Smooth muscle cell (in vitro differentiated cells): Measurements from ENCODE around the gene NCOA3. TPM values are rescaled to one million over a fixed set of nuclear protein-coding genes. Genes with fewer than 3 reads are reported as not detected.

Experiments used
- DNase-seq: peaks from one replicate; lab custom pipeline; 2025; ENCODE audit not compliant: unreplicated experiment; lab: John Stamatoyannopoulos, UW
- H2AFZ ChIP-seq: fragments of 200-600 bp; sonication (generic); 2 replicates; pipeline ENCODE4 v1.6.0; 2016; ENCODE audit warnings: antibody characterized with exemption, low read depth, mild to moderate bottlenecking
- H3F3A ChIP-seq: fragments of 200-600 bp; sonication (generic); 2 replicates; pipeline ENCODE4 v1.6.0; 2017; ENCODE audit warnings: antibody characterized with exemption, low read depth
- H3K27ac ChIP-seq: fragments of 200-600 bp; sonication (generic); 2 replicates; pipeline ENCODE4 v1.5.1; 2016; ENCODE audit warnings: low read depth, mild to moderate bottlenecking
- H3K27me3 ChIP-seq: fragments of 200-600 bp; sonication (generic); 2 replicates; pipeline ENCODE4 v1.6.1; 2016; ENCODE audit warnings: low read depth, mild to moderate bottlenecking
- H3K36me3 ChIP-seq: fragments of 200-600 bp; sonication (generic); 2 replicates; pipeline ENCODE4 v1.5.1; 2016; ENCODE audit warnings: low read depth
- H3K4me1 ChIP-seq: fragments of 200-600 bp; sonication (generic); 2 replicates; pipeline ENCODE4 v1.5.1; 2016; ENCODE audit warnings: low read depth
- H3K4me2 ChIP-seq: fragments of 200-600 bp; sonication (generic); 2 replicates; pipeline ENCODE4 v1.6.0; 2016; ENCODE audit warnings: mild to moderate bottlenecking
- H3K4me3 ChIP-seq: fragments of 200-600 bp; sonication (generic); 2 replicates; pipeline ENCODE4 v1.5.1; 2016; ENCODE audit warnings: mild to moderate bottlenecking
- H3K79me2 ChIP-seq: fragments of 200-600 bp; sonication (generic); 2 replicates; pipeline ENCODE4 v1.6.0; 2016; ENCODE audit warnings: low read depth, mild to moderate bottlenecking
- H3K9ac ChIP-seq: fragments of 200-600 bp; sonication (generic); 2 replicates; pipeline ENCODE4 v1.6.0; 2016; ENCODE audit warnings: low read depth
- H3K9me3 ChIP-seq: fragments of 200-600 bp; sonication (generic); replicated peaks from 2 replicates; pipeline ENCODE4 v1.5.1; 2016; ENCODE audit warnings: low read depth
- H4K20me1 ChIP-seq: fragments of 200-600 bp; sonication (generic); 2 replicates; pipeline ENCODE4 v1.6.0; 2016; ENCODE audit warnings: low read depth
- CTCF ChIP-seq: fragments of 200-600 bp; sonication (generic); IDR thresholded peaks from 2 replicates; pipeline ENCODE4 v1.5.1; 2017; ENCODE audit warnings: borderline replicate concordance, mild to moderate bottlenecking, antibody characterized with exemption; ENCODE audit not compliant: insufficient read depth, poor library complexity, severe bottlenecking
- WGBS: methylation state at CpG from one replicate; pipeline ENCODE4 v1.1.7; 2016; ENCODE audit warnings: low lambda C conversion rate; 5-methylcytosine and 5-hydroxymethylcytosine counted together
- polyA plus RNA-seq: library from polyadenylated mRNA; unstranded; fragments of >200 nt; fragmentation: Nextera tagmentation; extraction: Ambion mirVana; gene quantifications from 2 replicates; pipeline ENCODE4 v1.2.1, GENCODE V29; 2016
- total RNA-seq: library from RNA; depleted of rRNA; stranded (reverse); fragments of >200 nt; gene quantifications from 2 replicates; pipeline ENCODE4 v1.2.3, GENCODE V29; 2014

NCOA3 gene
- total and polyA plus RNA-seq, 2 experiments from 2014 or later = 6.0 to 28.4 TPM

DNA sequence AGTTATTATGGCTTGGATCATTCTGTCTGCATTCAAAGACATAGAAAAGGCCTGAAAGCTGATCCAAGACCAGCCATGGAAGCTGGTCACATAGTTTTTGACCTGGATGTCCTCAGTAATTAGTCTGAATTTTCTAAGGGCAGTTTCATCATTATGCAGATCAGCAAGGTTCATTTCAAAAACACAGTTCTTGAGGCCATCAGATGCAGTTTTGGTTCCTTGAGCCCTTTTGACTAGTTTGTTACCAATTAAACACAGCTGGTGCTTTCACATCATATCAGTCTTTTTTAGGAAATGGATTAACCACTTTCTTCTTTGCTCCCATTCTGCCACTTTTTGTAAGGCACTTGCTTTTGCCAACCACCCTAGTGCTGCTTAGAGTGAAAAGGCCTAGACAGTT lies 129.4 kb downstream of the NCOA3 start:
- no peaks in the 10 kb centered on the region for H4K20me1 ChIP-seq
- H3K4me1 ChIP-seq = no peaks in the 10 kb centered on the region
- H3K27me3 ChIP-seq = no peaks in the 10 kb centered on the region
- no peaks in the 10 kb centered on the region for H3K79me2 ChIP-seq
- no peak overlapping the region for H3K4me3 ChIP-seq
- no peak overlapping the region for H3K27ac ChIP-seq
- no peak overlapping the region for H3K4me2 ChIP-seq
- H3F3A ChIP-seq = no peaks in the 10 kb centered on the region
- no peaks in the 10 kb centered on the region for H3K9me3 ChIP-seq
- peaks cover 10% of the 10 kb centered on the region for H3K36me3 ChIP-seq
- TF ChIP-seq CTCF = no peak
- DNase-seq = no peak
- H2AFZ ChIP-seq = no peak overlapping the region
- no peak overlapping the region for H3K9ac ChIP-seq

DNA sequence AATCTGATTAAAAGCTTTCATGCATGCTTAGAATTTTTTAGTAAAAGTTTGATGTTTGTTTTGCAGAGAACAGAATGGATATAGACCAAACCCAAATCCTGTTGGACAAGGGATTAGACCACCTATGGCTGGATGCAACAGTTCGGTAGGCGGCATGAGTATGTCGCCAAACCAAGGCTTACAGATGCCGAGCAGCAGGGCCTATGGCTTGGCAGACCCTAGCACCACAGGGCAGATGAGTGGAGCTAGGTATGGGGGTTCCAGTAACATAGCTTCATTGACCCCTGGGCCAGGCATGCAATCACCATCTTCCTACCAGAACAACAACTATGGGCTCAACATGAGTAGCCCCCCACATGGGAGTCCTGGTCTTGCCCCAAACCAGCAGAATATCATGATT lies 133.6 kb downstream of the NCOA3 start:
- 92% methylated on average over 4 of the region's 4 CpGs for WGBS
- H3K36me3 ChIP-seq = peaks cover 11% of the 10 kb centered on the region
- TF ChIP-seq CTCF = no peak

GRCh38 chr20:47638851-47639250 lies 137.2 kb downstream of the NCOA3 start:
- Histone ChIP-seq H3F3A (no peaks in the 10 kb centered on the region), H2AFZ (no peak overlapping the region), H3K4me3 (no peak overlapping the region), H3K36me3 (peaks cover 3% of the 10 kb centered on the region), H3K4me1 (no peaks in the 10 kb centered on the region), H4K20me1 (no peaks in the 10 kb centered on the region), H3K9ac (no peak overlapping the region), H3K4me2 (no peak overlapping the region), H3K9me3 (no peaks in the 10 kb centered on the region), H3K27ac (no peak overlapping the region), H3K79me2 (no peaks in the 10 kb centered on the region), H3K27me3 (no peaks in the 10 kb centered on the region)
- TF ChIP-seq CTCF = no peak
- 74% methylated on average over 4 of the region's 4 CpGs for WGBS
- DNase-seq = no peak

More for the DNA sequence above, 133.6 kb downstream of the NCOA3 start:
- no peak overlapping the region for H2AFZ ChIP-seq
- no peaks in the 10 kb centered on the region for H3K4me1 ChIP-seq
- no peak overlapping the region for H3K27ac ChIP-seq
- no peak overlapping the region for H3K9ac ChIP-seq
- no peak for DNase-seq
- no peak overlapping the region for H3K4me2 ChIP-seq
- no peaks in the 10 kb centered on the region for H4K20me1 ChIP-seq
- H3F3A ChIP-seq = no peaks in the 10 kb centered on the region
- H3K4me3 ChIP-seq = no peak overlapping the region
- H3K79me2 ChIP-seq = no peaks in the 10 kb centered on the region
- H3K27me3 ChIP-seq = no peaks in the 10 kb centered on the region
- H3K9me3 ChIP-seq = no peaks in the 10 kb centered on the region

DNA sequence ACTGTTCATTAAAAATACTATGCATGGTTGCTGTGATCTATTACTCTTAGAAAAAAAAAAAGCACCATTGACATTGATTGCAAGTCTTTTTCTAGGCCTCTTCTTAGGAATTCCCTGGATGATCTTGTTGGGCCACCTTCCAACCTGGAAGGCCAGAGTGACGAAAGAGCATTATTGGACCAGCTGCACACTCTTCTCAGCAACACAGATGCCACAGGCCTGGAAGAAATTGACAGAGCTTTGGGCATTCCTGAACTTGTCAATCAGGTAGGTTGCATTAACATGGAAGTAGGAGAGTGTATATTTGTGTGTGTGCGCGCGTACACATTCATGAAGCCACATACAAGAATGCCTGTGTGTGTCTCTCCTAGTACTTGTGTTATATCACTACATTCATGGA lies 140.4 kb downstream of the NCOA3 start:
- 97% methylated on average over 4 of the region's 4 CpGs for WGBS
- H3K9me3 ChIP-seq = no peaks in the 10 kb centered on the region

More for the DNA sequence above, 140.4 kb downstream of the NCOA3 start:
- Histone ChIP-seq H2AFZ (no peak overlapping the region), H3K4me1 (no peaks in the 10 kb centered on the region), H3K36me3 (peaks cover 3% of the 10 kb centered on the region), H3K79me2 (no peaks in the 10 kb centered on the region), H3K9ac (no peak overlapping the region), H3F3A (no peaks in the 10 kb centered on the region), H4K20me1 (no peaks in the 10 kb centered on the region), H3K4me3 (no peak overlapping the region), H3K27ac (no peak overlapping the region), H3K27me3 (no peaks in the 10 kb centered on the region), H3K4me2 (no peak overlapping the region)
- DNase-seq = no peak
- no peak for TF ChIP-seq CTCF
